CD8-positive, alpha-beta memory T cell (primary cell): ENCODE data around the gene CGB8. TPM values are rescaled to one million over a fixed set of nuclear protein-coding genes. Genes with fewer than 3 reads are reported as not detected.
"Not testable (repeated sequence)": the region's sequence is repeated elsewhere in the genome, so short reads cannot be mapped to it uniquely, and the experiment has no call there.

Experiments used
- CTCF ChIA-PET: fragments of 350-600 bp; sonication (Branson Sonifier 250); formaldehyde crosslinking; loops from one replicate; lab custom pipeline; 2021; ENCODE audit warnings: antibody characterized with exemption; lab: Charles Lee
- POLR2A ChIA-PET: fragments of 350-600 bp; sonication (Branson Sonifier 250); formaldehyde crosslinking; loops from one replicate; lab custom pipeline; 2021; ENCODE audit warnings: antibody characterized with exemption; lab: Charles Lee
- DNase-seq, 5 donors: peaks; one replicate each; pipeline versions ENCODE4 v3.0.0 to v3.0.0-alpha.2; 2020 to 2022; ENCODE audit warnings: mixed read lengths in 1 of 5
- H3K27ac ChIP-seq: one replicate; pipeline ENCODE4 v1.7.0; 2013; ENCODE audit warnings: low read depth, mild to moderate bottlenecking, low read length, moderate library complexity
- H3K27me3 ChIP-seq: 2 replicates; pipeline ENCODE4 v1.7.0; 2013; ENCODE audit warnings: low read length, mild to moderate bottlenecking; ENCODE audit not compliant: insufficient read depth, poor library complexity, severe bottlenecking
- H3K36me3 ChIP-seq: 2 replicates; pipeline ENCODE4 v1.7.0; 2013; ENCODE audit warnings: mild to moderate bottlenecking, low read length, moderate library complexity; ENCODE audit not compliant: insufficient read depth
- H3K4me1 ChIP-seq: 2 replicates; pipeline ENCODE4 v1.7.0; 2013; ENCODE audit warnings: mild to moderate bottlenecking, low read length, moderate library complexity; ENCODE audit not compliant: insufficient read depth
- H3K4me3 ChIP-seq: 2 replicates; pipeline ENCODE4 v1.7.0; 2013; ENCODE audit warnings: mild to moderate bottlenecking, low read length
- H3K9me3 ChIP-seq: 2 replicates; pipeline ENCODE4 v1.7.0; 2013; ENCODE audit warnings: mild to moderate bottlenecking, low read length
- H3K27ac Mint-ChIP-seq, 8 donors: one replicate each; pipeline ENCODE4 v1.8.0; 2020 to 2021; ENCODE audit warnings: mixed read lengths in 8 of 8, mild to moderate bottlenecking in 6 of 8, inconsistent platforms in 3 of 8, moderate library complexity in 3 of 8
- H3K27me3 Mint-ChIP-seq, 2 donors: one replicate each; pipeline ENCODE4 v1.8.0; 2020 to 2021; ENCODE audit warnings: mixed read lengths in 2 of 2, mild to moderate bottlenecking in 1 of 2, moderate library complexity in 1 of 2
- H3K36me3 Mint-ChIP-seq, 3 donors: one replicate each; pipeline ENCODE4 v1.8.0; 2020 to 2021; ENCODE audit warnings: mixed read lengths in 3 of 3, inconsistent platforms in 1 of 3, mild to moderate bottlenecking in 1 of 3
- H3K4me1 Mint-ChIP-seq, 3 donors: one replicate each; pipeline ENCODE4 v1.8.0; 2020 to 2021; ENCODE audit warnings: mixed read lengths in 3 of 3, inconsistent platforms in 1 of 3, mild to moderate bottlenecking in 1 of 3
- H3K4me3 Mint-ChIP-seq, 7 donors: one replicate each; pipeline ENCODE4 v1.8.0; 2020 to 2021; ENCODE audit warnings: mixed read lengths in 7 of 7, mild to moderate bottlenecking in 6 of 7, moderate library complexity in 4 of 7, inconsistent platforms in 2 of 7
- H3K9me3 Mint-ChIP-seq, 5 donors: one replicate each; pipeline ENCODE4 v1.8.0; 2020 to 2022; ENCODE audit warnings: mixed read lengths in 5 of 5, mild to moderate bottlenecking in 3 of 5, moderate library complexity in 2 of 5, inconsistent platforms in 1 of 5
- polyA plus RNA-seq: library from polyadenylated mRNA; unstranded; fragments of 300-500 nt; fragmentation: Illumina TruSeq; gene quantifications from one replicate; pipeline ENCODE4 v1.2.3, GENCODE V29; 2021
- total RNA-seq, 2 experiments: library from RNA; stranded (reverse); gene quantifications; one replicate each; pipeline ENCODE4 v1.2.3, GENCODE V29; 2021

CGB8 gene
- total and polyA plus RNA-seq, 3 experiments from 2014 or later: not detected

- no peaks in the 10 kb centered on the region for H3K9me3 ChIP-seq
- H3K9me3 Mint-ChIP-seq: peaks cover 0 to 2% (median 0%) of the 10 kb centered on the region in 5 donors
- peaks cover 17% of the 10 kb centered on the region for H3K36me3 ChIP-seq
- H3K4me3 Mint-ChIP-seq: peak within 1 kb of the TSS; percentile 92 to 96 (median 96)
- H3K27me3 Mint-ChIP-seq: peaks cover 6 to 11% of the 10 kb centered on the region in 2 donors
- peaks cover 30 to 48% (median 47%) of the 10 kb centered on the region in 3 donors for H3K4me1 Mint-ChIP-seq
- H3K36me3 Mint-ChIP-seq: peaks cover 6 to 37% (median 6%) of the 10 kb centered on the region in 3 donors
- POLR2A ChIA-PET: no interaction called here
- H3K27ac ChIP-seq: peak within 1 kb of the TSS; percentile 82
- peaks cover 24% of the 10 kb centered on the region for H3K4me1 ChIP-seq
- CTCF ChIA-PET: interaction anchor here (0.6 to 4.0 kb wide), 3 partner anchors 9 to 21 kb away, joined by 3 to 28 read pairs (median 9); no protein-coding TSS in a partner anchor
- DNase-seq: peak; percentile 99 to 100 (median 100)
- H3K27ac Mint-ChIP-seq: peak within 1 kb of the TSS; percentile 87 to 97 (median 93)
- peak within 1 kb of the TSS; percentile 99 for H3K4me3 ChIP-seq
- no peaks in the 10 kb centered on the region for H3K27me3 ChIP-seq
Observed at GRCh38 chr19:49085020-49085867, 36.3 kb upstream of the CGB8 start, which contains the start of gene SNRNP70. TSS of gene SNRNP70 (plus strand) at chr19:49085451. CDS start at chr19:49086415, 964 bp downstream.

- Mint-ChIP-seq H3K4me3 (peak overlapping the region; percentile 92 to 96 (median 96)), H3K36me3 (peaks cover 6 to 31% (median 6%) of the 10 kb centered on the region in 3 donors), H3K27ac (peak overlapping the region; percentile 87 to 97 (median 93)), H3K9me3 (peaks cover 0 to 2% (median 0%) of the 10 kb centered on the region in 5 donors), H3K27me3 (peaks cover 8 to 11% of the 10 kb centered on the region in 2 donors), H3K4me1 (peaks cover 27 to 43% (median 40%) of the 10 kb centered on the region in 3 donors)
- H3K36me3 ChIP-seq: peaks cover 13% of the 10 kb centered on the region
- ChIA-PET POLR2A (no interaction called here), CTCF (interaction anchor here (0.9 kb wide), 1 partner anchor 13 kb away, joined by 4 read pairs; no protein-coding TSS in a partner anchor)
- H3K27ac ChIP-seq: peak overlapping the region; percentile 82
- H3K27me3 ChIP-seq: no peaks in the 10 kb centered on the region
- peaks cover 24% of the 10 kb centered on the region for H3K4me1 ChIP-seq
- no peaks in the 10 kb centered on the region for H3K9me3 ChIP-seq
- H3K4me3 ChIP-seq: peak overlapping the region; percentile 99
- no peak for DNase-seq
Observed at GRCh38 chr19:49084206-49085019, 35.5 kb upstream of the CGB8 start.

DNA sequence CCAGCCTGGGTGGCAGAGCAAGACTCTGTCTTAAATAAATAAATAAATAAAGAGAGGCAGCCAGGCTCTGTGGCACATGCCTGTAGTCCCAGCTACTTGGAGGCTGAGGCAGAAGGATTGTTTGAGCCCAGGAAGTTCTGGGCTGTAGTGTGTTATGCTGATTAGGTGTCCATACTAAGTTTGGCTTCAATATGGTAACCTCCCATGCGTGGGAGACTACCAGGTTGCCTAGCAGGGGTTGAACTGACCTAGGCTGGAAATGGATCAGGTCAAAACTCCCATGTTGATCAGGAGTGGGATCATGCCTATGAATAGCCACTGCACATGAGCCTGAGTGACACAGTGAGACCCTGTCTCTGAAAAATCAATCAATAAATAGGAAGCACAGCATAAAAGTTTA, 32.4 kb upstream of the CGB8 start:
- Histone ChIP-seq H3K27me3 (no peaks in the 10 kb centered on the region), H3K27ac (no peak overlapping the region), H3K4me1 (peaks cover 9% of the 10 kb centered on the region), H3K36me3 (no peaks in the 10 kb centered on the region), H3K4me3 (no peak overlapping the region), H3K9me3 (no peaks in the 10 kb centered on the region)
- no peak for DNase-seq
- Mint-ChIP-seq H3K9me3 (peaks cover 0 to 2% (median 0%) of the 10 kb centered on the region in 5 donors), H3K36me3 (peaks cover 0 to 11% (median 0%) of the 10 kb centered on the region in 3 donors), H3K4me3 (peak overlapping the region in 1 of 7 donors; percentile 29), H3K27ac (no peak overlapping the region), H3K4me1 (peaks cover 11 to 18% (median 17%) of the 10 kb centered on the region in 3 donors), H3K27me3 (peaks cover 14 to 15% of the 10 kb centered on the region in 2 donors)
- ChIA-PET POLR2A (interaction anchor here (0.7 kb wide), 1 partner anchor 66 kb away, joined by 7 read pairs; no protein-coding TSS in a partner anchor), CTCF (no interaction called here)

- Mint-ChIP-seq H3K27ac (peak overlapping the region in 1 of 8 donors; percentile 34), H3K4me1 (peaks cover 6 to 13% (median 12%) of the 10 kb centered on the region in 3 donors), H3K9me3 (peaks cover 0 to 2% (median 0%) of the 10 kb centered on the region in 5 donors), H3K36me3 (peaks cover 0 to 3% (median 0%) of the 10 kb centered on the region in 3 donors), H3K4me3 (peak overlapping the region in 1 of 7 donors; percentile 19), H3K27me3 (peaks cover 15 to 20% of the 10 kb centered on the region in 2 donors)
- no peaks in the 10 kb centered on the region for H3K27me3 ChIP-seq
- no peak for DNase-seq
- no peaks in the 10 kb centered on the region for H3K36me3 ChIP-seq
- peaks cover 4% of the 10 kb centered on the region for H3K4me1 ChIP-seq
- ChIA-PET POLR2A (no interaction called here), CTCF (no interaction called here)
- H3K4me3 ChIP-seq: no peak overlapping the region
- no peak overlapping the region for H3K27ac ChIP-seq
- H3K9me3 ChIP-seq: no peaks in the 10 kb centered on the region
Observed at GRCh38 chr19:49080392-49080791, 31.5 kb upstream of the CGB8 start.

GRCh38 chr19:49074869-49075268, 26.0 kb upstream of the CGB8 start:
- not testable (repeated sequence) for H3K9me3 Mint-ChIP-seq, H3K9me3 ChIP-seq, H3K36me3 ChIP-seq, H3K4me1 ChIP-seq, DNase-seq, H3K4me3 ChIP-seq, H3K36me3 Mint-ChIP-seq, H3K27ac ChIP-seq, H3K4me3 Mint-ChIP-seq
- Mint-ChIP-seq H3K4me1 (peaks cover 10 to 15% (median 10%) of the 10 kb centered on the region in 3 donors), H3K27ac (peak overlapping the region in 1 of 8 donors; percentile 58), H3K27me3 (peaks cover 44 to 54% of the 10 kb centered on the region in 2 donors)
- ChIA-PET POLR2A (interaction anchor here (0.6 kb wide), 1 partner anchor 527 kb away, joined by 5 read pairs; no protein-coding TSS in a partner anchor), CTCF (interaction anchor here (1.3 kb wide), 1 partner anchor 62 kb away, joined by 3 read pairs; no protein-coding TSS in a partner anchor)
- peaks cover 14% of the 10 kb centered on the region for H3K27me3 ChIP-seq

GRCh38 chr19:49073514-49074378, 24.8 kb upstream of the CGB8 start:
- CTCF ChIA-PET: interaction anchor here (0.6 to 1.3 kb wide), 3 partner anchors 59 to 73 kb away, joined by 3 read pairs; no protein-coding TSS in a partner anchor
- H3K4me3 Mint-ChIP-seq: peak overlapping the region in 4 of 7 donors; percentile 0 to 64 (median 26)

More at GRCh38 chr19:49073514-49074378, 24.8 kb upstream of the CGB8 start:
- no peak for DNase-seq
- Histone ChIP-seq H3K4me1 (no peaks in the 10 kb centered on the region), H3K9me3 (no peaks in the 10 kb centered on the region), H3K4me3 (no peak overlapping the region), H3K36me3 (no peaks in the 10 kb centered on the region), H3K27ac (peak overlapping the region; percentile 11), H3K27me3 (peaks cover 18% of the 10 kb centered on the region)
- peaks cover 0 to 7% (median 5%) of the 10 kb centered on the region in 3 donors for H3K36me3 Mint-ChIP-seq
- H3K9me3 Mint-ChIP-seq: peaks cover 0 to 3% (median 0%) of the 10 kb centered on the region in 5 donors
- H3K4me1 Mint-ChIP-seq: peaks cover 10 to 15% (median 10%) of the 10 kb centered on the region in 3 donors
- peak overlapping the region in 3 of 8 donors; percentile 1 to 65 (median 50) for H3K27ac Mint-ChIP-seq
- POLR2A ChIA-PET: interaction anchor here (0.6 kb wide), 1 partner anchor 528 kb away, joined by 5 read pairs; no protein-coding TSS in a partner anchor
- H3K27me3 Mint-ChIP-seq: peaks cover 54 to 66% of the 10 kb centered on the region in 2 donors
